Left cardiac atrium (tissue), 4 donors: ENCODE data around the gene RER1. TPM values are rescaled to one million over a fixed set of nuclear protein-coding genes. Genes with fewer than 3 reads are reported as not detected.

ENCODE experiments used
- ATAC-seq, 2 donors: fragments of 200-7000 bp; cut with Tn5 transposase; one replicate each; pipeline ENCODE4 v1.9.1; 2020; ENCODE audit warnings: mild to moderate bottlenecking in 2 of 2, moderate library complexity in 2 of 2
- DNase-seq: peaks from one replicate; pipeline ENCODE4 v3.0.0-alpha.2; 2020
- intact Hi-C, 2 donors: fragments of 100-400 bp; cut with DNase I; formaldehyde crosslinking; loops; one replicate each; pipeline versions ENCODE4 v1.14.1 to v1.15.1; 2022 to 2023
- total RNA-seq, 2 donors: library from RNA; stranded (reverse); fragmentation: NEBNext Ultra II Directional; extraction: Animal tissue kit (Norgen Biotek cat#: 25700); gene quantifications; one replicate each; pipeline ENCODE4 v1.2.1, GENCODE V29; 2021
- donor health status: DM: no; HTN: yes; CAD: no.
- donor health status: DM: no; HTN: yes; CAD: no; lungs with severe emphysema.
- donor health status: DM: yes; HTN: yes; CAD: no.
- donor health status: Dilated cardiomyopathy.

The RER1 gene
- total RNA-seq, 2 donors from 2014 or later = 96.2 to 105 TPM

DNA sequence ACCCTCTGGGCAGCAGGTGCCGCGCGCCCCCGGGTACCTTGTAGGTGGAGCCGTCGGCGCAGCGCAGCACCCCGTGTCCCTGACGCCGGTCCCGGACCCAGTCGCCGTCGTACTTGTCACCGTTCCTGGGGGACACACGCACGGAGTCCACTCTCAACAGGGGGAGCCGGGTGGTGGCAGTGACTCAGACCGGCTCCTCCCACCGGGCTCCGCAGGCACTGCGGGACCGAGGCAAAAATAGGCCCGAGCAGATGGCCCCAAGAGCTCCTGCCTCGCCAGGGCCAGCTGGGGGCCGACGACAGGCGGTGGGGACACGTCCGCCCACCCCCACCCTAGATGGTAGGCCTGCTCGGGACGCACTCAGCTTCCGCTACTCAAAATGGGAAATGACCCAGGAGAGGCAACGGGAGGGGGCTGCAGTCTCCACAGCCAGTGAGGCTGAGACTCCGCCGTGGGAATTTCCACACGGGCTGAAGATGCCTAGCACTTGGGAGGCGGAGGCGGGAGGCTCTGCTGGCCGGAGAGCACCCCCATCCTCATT, 6.6 kb upstream of the RER1 start:
- intact Hi-C loops = loop anchor here in 1 of 2 donors (5.0 kb wide), 1 partner anchor 68 kb away; no protein-coding TSS in a partner anchor
- no peak for ATAC-seq
- DNase-seq = peak; percentile 22

GRCh38 chr1:2385606-2386280, 5.9 kb upstream of the RER1 start:
- DNase-seq (peak; percentile 14), ATAC-seq (no peak)
- intact Hi-C loops = no loop called here

- intact Hi-C loops = no loop called here
- DNase-seq = peak; percentile 20
Measured at GRCh38 chr1:2386636-2387611, 4.7 kb upstream of the RER1 start.

GRCh38 chr1:2388004-2388913, 3.4 kb upstream of the RER1 start:
- intact Hi-C loops = no loop called here
- ATAC-seq (no peak), DNase-seq (peak; percentile 15)

More at GRCh38 chr1:2386636-2387611, 4.7 kb upstream of the RER1 start:
- ATAC-seq = no peak

DNA sequence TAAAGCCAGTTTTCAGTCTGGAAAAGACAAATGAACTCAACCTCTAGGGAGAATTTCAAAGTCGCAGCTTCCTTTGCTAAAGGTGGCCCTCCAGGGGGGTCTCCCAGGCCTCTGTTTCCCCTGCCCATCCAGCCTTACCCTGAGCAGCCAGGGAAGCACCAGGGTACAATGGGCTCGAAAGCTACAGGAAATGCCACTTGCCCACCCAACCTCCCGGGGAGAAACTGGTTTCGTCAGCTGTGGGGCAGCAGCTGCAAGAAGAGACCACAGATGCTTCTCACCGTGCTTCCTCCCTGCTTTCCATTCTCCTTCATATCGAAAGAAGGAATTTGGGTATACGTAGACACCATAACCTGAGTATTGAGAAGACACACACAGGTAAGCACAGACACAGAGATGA, 2.0 kb upstream of the RER1 start:
- peak; percentile 10 for DNase-seq
- ATAC-seq = no peak
- intact Hi-C loops = no loop called here

GRCh38 chr1:2391931-2392509, 379 bp downstream of the RER1 start:
- DNase-seq = no peak
- intact Hi-C loops = no loop called here
- peak; percentile 23 to 39 for ATAC-seq

DNA sequence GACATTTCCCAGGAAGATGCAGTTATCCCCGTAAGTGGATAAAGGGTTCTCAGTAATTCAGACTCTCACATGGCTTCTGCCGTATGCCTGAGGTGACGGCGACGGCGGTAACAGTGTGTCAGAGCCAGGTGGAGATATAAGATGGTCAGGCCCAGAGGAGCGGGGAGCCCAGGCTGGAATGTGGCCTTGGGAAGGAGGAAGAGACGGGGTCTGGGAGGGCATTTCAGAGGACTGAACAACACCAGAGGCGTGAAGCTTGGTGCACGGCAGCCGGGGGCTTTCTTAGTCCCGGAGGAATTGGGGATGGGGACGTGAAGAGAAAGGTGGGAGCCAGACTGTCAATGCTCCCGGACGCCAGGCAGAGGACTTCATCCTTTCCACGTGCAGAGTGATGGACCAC, 1.0 kb downstream of the RER1 start:
- DNase-seq = no peak
- intact Hi-C loops = no loop called here
- no peak for ATAC-seq

DNA sequence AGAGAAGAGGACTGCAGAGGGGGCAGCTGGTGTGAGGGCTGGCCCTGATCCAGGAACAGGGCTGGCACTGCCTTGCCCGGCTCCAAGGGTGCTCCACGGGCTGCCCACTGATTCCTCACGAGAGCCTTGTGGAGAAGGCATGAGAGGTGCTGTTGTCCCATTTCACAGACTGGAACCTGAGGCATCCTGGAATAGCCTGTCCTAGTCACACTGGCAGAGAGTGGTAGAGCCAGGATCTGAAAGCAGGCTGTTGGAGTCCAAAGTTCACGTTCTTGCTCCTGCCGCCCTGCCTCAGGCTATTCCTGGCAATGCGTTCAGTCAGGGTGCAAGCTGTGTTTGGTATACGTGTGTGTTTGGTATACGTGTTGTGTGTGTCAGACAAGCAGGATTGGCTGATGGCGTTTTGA, 1.8 kb downstream of the RER1 start:
- no peak for ATAC-seq
- no peak for DNase-seq
- intact Hi-C loops = no loop called here

GRCh38 chr1:2394220-2394619, 2.6 kb downstream of the RER1 start:
- DNase-seq (no peak), ATAC-seq (no peak)
- intact Hi-C loops = no loop called here

DNA sequence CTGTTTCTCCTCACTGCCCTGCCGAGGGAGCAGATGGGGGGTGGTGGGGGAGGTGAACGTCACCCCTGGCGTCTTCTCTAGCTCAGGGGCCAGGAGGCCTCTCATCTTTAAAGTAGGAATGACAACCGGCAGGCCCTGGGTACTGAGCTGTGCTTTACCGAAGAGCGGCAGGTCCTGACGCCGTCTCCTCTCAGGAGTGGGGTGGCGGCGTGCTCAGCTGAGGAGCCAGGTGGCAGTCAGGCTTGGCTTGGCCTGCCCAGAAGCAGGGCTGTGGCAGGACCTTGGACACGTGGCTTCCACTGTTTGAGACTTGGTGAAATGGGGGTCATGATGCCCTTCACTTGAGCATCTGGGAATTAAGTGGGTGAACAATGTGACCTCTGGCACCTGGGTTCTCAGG, 3.1 kb downstream of the RER1 start:
- intact Hi-C loops = no loop called here
- DNase-seq (no peak), ATAC-seq (no peak)

- ATAC-seq = no peak
- intact Hi-C loops = no loop called here
- no peak for DNase-seq
Measured at GRCh38 chr1:2395245-2395644, 3.6 kb downstream of the RER1 start.

- DNase-seq (no peak), ATAC-seq (no peak)
- intact Hi-C loops = no loop called here
Measured at GRCh38 chr1:2396059-2396458, 4.4 kb downstream of the RER1 start.

- intact Hi-C loops = no loop called here
- no peak for DNase-seq
- no peak for ATAC-seq
Measured at GRCh38 chr1:2396476-2396875, 4.8 kb downstream of the RER1 start.

DNA sequence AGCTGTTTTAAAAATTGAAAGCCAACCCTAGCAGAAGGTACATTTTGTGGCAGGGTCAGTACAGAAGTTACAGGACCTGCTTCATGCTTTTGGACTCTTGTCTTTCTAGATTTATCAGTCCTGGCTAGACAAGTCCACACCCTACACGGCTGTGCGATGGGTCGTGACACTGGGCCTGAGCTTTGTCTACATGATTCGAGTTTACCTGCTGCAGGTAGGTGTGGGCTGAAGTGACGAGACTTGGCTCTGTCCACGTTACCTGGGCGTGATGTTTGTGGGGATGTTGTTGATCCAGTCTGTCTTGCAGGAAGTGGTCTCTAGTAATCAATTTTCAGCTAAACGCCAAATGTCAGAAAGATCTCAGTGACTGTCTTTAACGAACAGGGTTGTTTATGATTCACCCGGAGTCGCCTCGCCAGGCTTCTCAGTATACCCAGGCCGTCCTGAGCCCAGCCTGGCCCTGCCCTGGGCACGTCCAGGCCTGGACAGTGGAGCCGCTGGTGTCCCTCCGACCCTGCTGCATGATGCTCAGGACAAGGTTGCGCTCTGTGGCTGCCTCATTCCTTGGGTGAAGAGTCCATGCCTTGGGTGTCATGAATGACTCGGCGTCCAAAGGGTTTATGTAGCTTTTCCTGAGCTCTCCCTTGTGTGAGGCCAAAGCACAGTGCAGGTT, 5.5 kb downstream of the RER1 start:
- ATAC-seq (no peak), DNase-seq (no peak)
- intact Hi-C loops = no loop called here

DNA sequence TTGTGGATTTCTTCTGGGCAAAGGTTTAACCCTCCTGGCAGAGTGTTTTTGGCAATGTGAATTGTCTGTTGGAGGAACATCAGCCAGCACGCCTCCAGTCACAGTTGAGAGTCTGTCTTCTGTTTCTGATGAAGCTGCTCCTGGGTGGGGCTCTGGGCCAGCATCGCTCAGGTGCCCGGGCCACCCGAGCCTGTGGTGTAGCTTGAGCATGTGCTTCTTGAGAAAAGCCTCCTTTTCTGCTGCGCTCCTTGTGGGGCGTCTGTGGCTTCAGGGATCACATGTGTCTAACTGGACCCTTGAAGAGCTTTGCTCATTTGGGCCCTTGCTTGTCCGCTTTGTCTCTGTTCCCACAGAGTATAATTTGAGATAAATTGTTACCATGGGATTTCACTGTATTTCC, 7.2 kb downstream of the RER1 start:
- intact Hi-C loops = no loop called here
- DNase-seq (no peak), ATAC-seq (no peak)

- intact Hi-C loops = no loop called here
- no peak for ATAC-seq
Measured at GRCh38 chr1:2399890-2400575, 8.4 kb downstream of the RER1 start.

DNA sequence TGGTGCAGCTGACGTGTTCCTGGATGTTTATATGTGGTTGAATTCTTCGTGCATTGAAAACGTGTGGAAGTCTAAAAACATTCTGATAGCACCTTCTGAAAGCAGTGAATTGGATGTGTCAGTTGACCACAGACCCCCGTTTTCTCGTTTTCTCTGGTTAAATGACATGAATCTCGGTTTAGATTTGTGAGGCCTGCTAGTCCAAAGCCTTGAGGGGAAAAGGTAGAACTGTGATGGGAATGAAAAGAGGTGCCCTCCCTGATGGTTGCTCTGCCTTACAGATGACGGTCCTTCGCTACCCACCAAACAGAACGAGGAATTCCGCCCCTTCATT, 8.9 kb downstream of the RER1 start:
- DNase-seq = no peak
- intact Hi-C loops = no loop called here
- ATAC-seq = no peak

More at GRCh38 chr1:2399890-2400575, 8.4 kb downstream of the RER1 start:
- no peak for DNase-seq
